ENCODE data around the gene CACNA1C. TPM values are rescaled to one million over a fixed set of nuclear protein-coding genes. Genes with fewer than 3 reads are reported as not detected.

Gene CACNA1C
- total RNA-seq, 2 experiments from 2014 or later, result 0.04 TPM

- ChIA-PET CTCF (interaction anchor here (1.5 kb wide), 1 partner anchor 95 kb away, joined by 5 read pairs; no protein-coding TSS in a partner anchor), POLR2A (no interaction called here)
Measured at GRCh38 chr12:2688381-2688931, 635.7 kb downstream of the CACNA1C start.

GRCh38 chr12:2689393-2689792 lies 636.6 kb downstream of the CACNA1C start:
- POLR2A ChIA-PET, result no interaction called here
- CTCF ChIA-PET, result interaction anchor here (1.0 kb wide), 1 partner anchor 95 kb away, joined by 3 read pairs; no protein-coding TSS in a partner anchor

GRCh38 chr12:2689879-2690278 lies 637.1 kb downstream of the CACNA1C start:
- CTCF ChIA-PET, result interaction anchor here (1.0 kb wide), 1 partner anchor 94 kb away, joined by 3 read pairs; no protein-coding TSS in a partner anchor

GRCh38 chr12:2690348-2691005 lies 637.7 kb downstream of the CACNA1C start:
- ChIA-PET POLR2A (interaction anchor here (0.5 to 1.4 kb wide), 2 partner anchors 105 to 145 kb away, joined by 3 to 4 read pairs; no protein-coding TSS in a partner anchor), CTCF (interaction anchor here (1.6 to 1.7 kb wide), 2 partner anchors 7 to 93 kb away, joined by 4 to 8 read pairs; no protein-coding TSS in a partner anchor)

More at GRCh38 chr12:2689879-2690278, 637.1 kb downstream of the CACNA1C start:
- POLR2A ChIA-PET, result interaction anchor here (1.4 kb wide), 1 partner anchor 106 kb away, joined by 4 read pairs; no protein-coding TSS in a partner anchor

- POLR2A ChIA-PET, result interaction anchor here (0.5 to 1.4 kb wide), 3 partner anchors 103 to 146 kb away, joined by 3 to 7 read pairs (median 4); partner anchors contain the start of gene FKBP4
- CTCF ChIA-PET, result interaction anchor here (1.3 to 1.7 kb wide), 3 partner anchors 8 to 105 kb away, joined by 4 to 8 read pairs (median 6); partner anchors contain the start of gene FKBP4
Measured at GRCh38 chr12:2691006-2691344, 638.2 kb downstream of the CACNA1C start.

GRCh38 chr12:2691345-2692071 lies 638.7 kb downstream of the CACNA1C start:
- ChIA-PET POLR2A (interaction anchor here (0.5 to 1.4 kb wide), 5 partner anchors 103 to 1168 kb away, joined by 3 to 8 read pairs (median 4); partner anchors contain the start of gene FKBP4), CTCF (interaction anchor here (1.3 to 1.7 kb wide), 3 partner anchors 8 to 104 kb away, joined by 4 to 8 read pairs (median 6); partner anchors contain the start of gene FKBP4)

- CTCF ChIA-PET, result interaction anchor here (0.6 to 1.7 kb wide), 4 partner anchors 9 to 296 kb away, joined by 3 to 8 read pairs (median 5); partner anchors contain the start of gene FKBP4
Measured at GRCh38 chr12:2692080-2692479, 639.3 kb downstream of the CACNA1C start.

GRCh38 chr12:2693244-2693860 lies 640.6 kb downstream of the CACNA1C start:
- ChIA-PET CTCF (interaction anchor here (0.9 kb wide), 1 partner anchor 90 kb away, joined by 3 read pairs; no protein-coding TSS in a partner anchor), POLR2A (no interaction called here)

More at GRCh38 chr12:2692080-2692479, 639.3 kb downstream of the CACNA1C start:
- POLR2A ChIA-PET, result interaction anchor here (0.6 to 1.3 kb wide), 4 partner anchors 102 to 1168 kb away, joined by 3 to 8 read pairs (median 6); partner anchors contain the start of gene FKBP4

GRCh38 chr12:2693980-2694610 lies 641.3 kb downstream of the CACNA1C start:
- ChIA-PET POLR2A (no interaction called here), CTCF (no interaction called here)

GRCh38 chr12:2696136-2696535 lies 643.3 kb downstream of the CACNA1C start:
- CTCF ChIA-PET, result no interaction called here

GRCh38 chr12:2697057-2697800 lies 644.4 kb downstream of the CACNA1C start:
- CTCF ChIA-PET, result no interaction called here
- POLR2A ChIA-PET, result no interaction called here

More at GRCh38 chr12:2696136-2696535, 643.3 kb downstream of the CACNA1C start:
- POLR2A ChIA-PET, result no interaction called here

GRCh38 chr12:2698566-2698965 lies 645.8 kb downstream of the CACNA1C start:
- ChIA-PET CTCF (no interaction called here), POLR2A (no interaction called here)

- CTCF ChIA-PET, result no interaction called here
Measured at GRCh38 chr12:2710701-2711100, 657.9 kb downstream of the CACNA1C start.

GRCh38 chr12:2719392-2719791 lies 666.6 kb downstream of the CACNA1C start:
- CTCF ChIA-PET, result no interaction called here
- POLR2A ChIA-PET, result no interaction called here

More at GRCh38 chr12:2710701-2711100, 657.9 kb downstream of the CACNA1C start:
- POLR2A ChIA-PET, result no interaction called here

- ChIA-PET POLR2A (no interaction called here), CTCF (no interaction called here)
Measured at GRCh38 chr12:2722806-2723205, 670.0 kb downstream of the CACNA1C start.

GRCh38 chr12:2732290-2732689 lies 679.5 kb downstream of the CACNA1C start:
- ChIA-PET CTCF (interaction anchor here (1.1 kb wide), 1 partner anchor 49 kb away, joined by 4 read pairs; no protein-coding TSS in a partner anchor), POLR2A (no interaction called here)

GRCh38 chr12:2733493-2734355 lies 680.9 kb downstream of the CACNA1C start:
- CTCF ChIA-PET, result no interaction called here
- POLR2A ChIA-PET, result no interaction called here
